GM12892 (cell line): ENCODE measurements around the gene FAM124A.

Experiments
- POLR2A ChIP-seq: IDR thresholded peaks from 2 replicates; pipeline ENCODE4 v1.6.1; 2011; ENCODE audit warnings: low read depth, low read length, control low read depth
- POLR2AphosphoS5 ChIP-seq: IDR thresholded peaks from 2 replicates; pipeline ENCODE4 v1.6.1; 2011; ENCODE audit warnings: low read depth, low read length, control low read depth
- TAF1 ChIP-seq: IDR thresholded peaks from 2 replicates; pipeline ENCODE4 v1.6.1; 2011; ENCODE audit warnings: low read depth, mild to moderate bottlenecking, control low read depth, low read length, borderline replicate concordance

GRCh38 chr13:51237386-51237785 lies 15.2 kb downstream of the FAM124A start:
- no peak for TF ChIP-seq POLR2A
- TF ChIP-seq POLR2AphosphoS5, result no peak
- TF ChIP-seq TAF1, result no peak
